HG03469 (cell line): Measurements from ENCODE around the gene WNK2.

Experiments used
- ATAC-seq: cut with Tn5 transposase; IDR thresholded peaks from one replicate; pipeline ENCODE4 v1.9.1; 2021; ENCODE audit warnings: mild to moderate bottlenecking, moderate library complexity, moderate number of reproducible peaks; ENCODE audit not compliant: unreplicated experiment

WNK2 gene

DNA sequence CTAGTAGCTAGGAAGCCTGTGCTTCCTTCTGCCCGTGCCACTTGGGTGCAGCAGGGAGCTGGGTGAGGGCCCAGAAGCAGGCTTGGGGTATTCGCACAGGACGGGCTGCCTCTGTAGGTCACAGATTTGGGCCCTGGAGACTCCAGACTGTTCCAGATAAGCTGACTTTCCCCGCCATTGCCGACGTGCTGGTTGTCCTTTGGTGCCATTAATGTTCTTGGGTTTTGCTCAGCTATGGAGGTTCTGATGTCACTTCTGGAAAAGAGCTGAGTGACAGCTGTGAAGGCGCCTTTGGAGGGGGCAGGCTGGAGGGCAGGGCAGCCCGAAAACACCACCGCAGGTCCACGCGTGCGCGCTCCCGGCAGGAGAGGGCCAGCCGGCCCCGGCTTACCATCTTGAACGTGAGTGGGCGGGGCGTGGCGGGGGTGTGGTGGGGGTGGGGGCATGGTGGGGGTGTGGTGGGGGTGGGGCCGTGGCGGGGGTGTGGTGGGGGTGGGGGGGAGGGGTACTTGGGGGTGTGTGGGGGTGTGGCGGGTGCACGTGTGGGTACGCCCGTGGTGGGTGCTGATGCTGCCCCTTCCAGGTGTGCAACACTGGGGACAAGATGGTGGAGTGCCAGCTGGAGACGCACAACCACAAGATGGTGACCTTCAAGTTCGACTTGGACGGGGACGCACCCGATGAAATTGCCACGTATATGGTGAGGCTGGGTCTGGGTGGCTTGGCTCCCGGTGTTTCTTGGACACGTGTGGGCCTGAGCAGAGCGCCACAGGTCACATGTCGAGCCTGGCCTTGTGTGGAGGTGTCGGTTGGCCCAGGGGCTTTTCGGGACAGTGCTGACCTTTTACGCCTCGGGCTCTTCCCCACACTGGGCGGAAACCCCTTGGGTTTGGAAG lies 79.6 kb downstream of the WNK2 start:
- no peak for ATAC-seq

- no peak for ATAC-seq
Observed at GRCh38 chr9:93264338-93265125, 80.6 kb downstream of the WNK2 start.

GRCh38 chr9:93265301-93265971 lies 81.5 kb downstream of the WNK2 start:
- no peak for ATAC-seq

GRCh38 chr9:93265972-93266371 lies 82.0 kb downstream of the WNK2 start:
- no peak for ATAC-seq

GRCh38 chr9:93266521-93267001 lies 82.6 kb downstream of the WNK2 start:
- ATAC-seq = no peak

GRCh38 chr9:93267091-93267541 lies 83.2 kb downstream of the WNK2 start:
- no peak for ATAC-seq

DNA sequence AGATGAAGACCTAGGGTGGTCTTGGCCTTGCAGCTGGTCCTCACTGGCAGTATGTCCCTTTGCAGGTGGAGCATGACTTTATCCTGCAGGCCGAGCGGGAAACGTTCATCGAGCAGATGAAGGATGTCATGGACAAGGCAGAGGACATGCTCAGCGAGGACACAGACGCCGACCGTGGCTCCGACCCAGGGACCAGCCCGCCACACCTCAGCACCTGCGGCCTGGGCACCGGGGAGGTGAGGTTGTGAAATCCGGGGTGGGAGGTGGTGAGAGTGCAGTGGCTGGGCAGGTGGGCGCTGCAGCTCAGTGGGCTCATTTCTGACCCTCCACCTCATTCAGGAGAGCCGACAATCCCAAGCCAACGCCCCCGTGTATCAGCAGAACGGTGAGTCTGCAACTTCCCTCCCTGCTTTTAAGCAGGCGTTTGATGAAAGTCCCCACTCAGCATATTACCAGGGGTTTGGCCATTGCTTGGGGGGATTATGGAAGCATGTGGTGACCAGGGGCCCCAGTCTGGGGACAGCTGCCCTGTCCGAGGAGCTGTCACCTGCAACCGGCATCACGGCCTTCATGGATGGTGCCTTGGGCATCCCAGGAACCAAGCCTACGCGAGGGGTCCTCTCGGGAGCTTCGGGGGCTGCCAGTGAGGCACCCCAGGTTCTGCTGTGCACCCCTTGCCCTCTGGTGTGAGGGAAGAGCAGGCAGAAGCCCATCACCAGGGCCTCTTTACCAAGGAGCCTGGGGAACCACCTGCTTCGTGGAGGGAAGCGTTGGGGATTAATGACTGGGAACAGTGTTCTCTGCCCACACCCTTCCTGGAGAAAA lies 84.0 kb downstream of the WNK2 start:
- no peak for ATAC-seq

DNA sequence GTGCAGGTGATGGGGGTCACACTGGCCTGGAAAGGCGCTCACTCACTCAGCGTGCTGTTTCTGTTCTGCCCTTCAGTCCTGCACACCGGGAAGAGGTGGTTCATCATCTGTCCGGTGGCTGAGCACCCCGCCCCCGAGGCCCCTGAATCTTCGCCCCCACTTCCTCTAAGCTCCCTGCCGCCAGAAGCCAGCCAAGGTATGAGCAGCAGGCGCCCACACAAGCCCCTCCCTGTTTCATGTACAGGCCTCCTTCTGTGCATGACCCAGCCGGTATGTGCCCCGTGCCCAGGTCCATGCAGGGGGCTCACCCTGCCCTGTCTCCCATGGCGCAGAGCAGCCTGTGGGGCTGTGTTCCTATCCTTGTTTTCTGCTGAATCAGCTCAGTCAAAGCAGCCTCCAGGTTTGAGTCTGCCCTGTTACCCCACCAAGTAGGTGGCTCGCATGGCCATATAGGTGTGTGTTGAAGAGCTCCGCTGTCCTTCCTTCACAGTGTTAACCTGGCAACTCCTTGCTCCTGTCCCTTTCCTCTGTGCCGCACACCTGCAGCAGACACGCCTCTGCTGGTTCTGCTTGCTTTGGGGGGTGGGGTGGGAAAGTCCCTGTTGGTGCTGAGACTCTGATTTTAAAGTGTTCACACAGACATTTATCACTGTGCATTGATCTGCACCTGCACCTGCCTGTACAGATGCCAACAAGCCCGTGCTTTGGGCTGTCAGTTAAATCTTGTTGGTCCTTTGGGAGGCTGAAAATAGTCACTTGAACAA lies 84.8 kb downstream of the WNK2 start:
- ATAC-seq = no peak

DNA sequence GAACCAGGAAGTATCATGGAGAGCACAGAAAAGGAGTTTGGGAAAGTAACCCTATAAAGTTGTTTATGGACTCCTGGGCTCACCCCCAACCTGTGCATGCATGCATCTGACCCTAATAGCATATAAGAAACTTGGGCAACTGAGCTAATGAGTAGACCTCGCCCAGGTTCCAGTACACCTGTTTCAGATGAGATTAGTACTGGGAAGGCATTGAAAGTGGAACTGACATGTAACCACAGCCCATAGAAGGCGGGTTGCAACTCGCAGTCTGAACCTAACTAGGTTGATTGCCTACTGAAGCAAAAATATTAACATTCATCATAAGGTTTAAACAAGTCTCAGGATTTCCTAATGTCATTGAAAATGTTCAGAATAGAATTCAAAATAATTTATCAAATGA lies 87.0 kb downstream of the WNK2 start:
- no peak for ATAC-seq

GRCh38 chr9:93276973-93277372 lies 93.0 kb downstream of the WNK2 start:
- no peak for ATAC-seq

DNA sequence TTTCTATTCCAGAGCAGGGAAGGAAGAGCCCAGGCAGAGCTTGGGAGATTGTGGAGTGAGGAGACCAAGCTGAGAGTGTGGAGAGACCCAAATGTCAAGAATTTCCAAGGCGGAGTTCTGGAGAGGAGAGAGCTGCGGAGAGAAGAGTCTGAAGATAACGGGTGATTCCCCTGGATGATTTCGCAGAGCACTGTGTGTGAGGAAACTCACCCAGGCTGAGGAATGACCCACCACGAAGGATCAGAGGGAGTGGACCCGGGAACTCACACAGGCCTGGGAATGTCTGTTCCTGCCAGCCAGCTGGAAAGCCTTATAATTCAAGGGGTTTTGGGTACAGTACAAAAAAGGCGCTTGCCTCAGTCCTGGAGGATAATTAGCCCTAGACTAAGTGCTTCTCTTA lies 94.2 kb downstream of the WNK2 start:
- ATAC-seq = no peak

- ATAC-seq = no peak
Observed at GRCh38 chr9:93280661-93281259, 96.8 kb downstream of the WNK2 start.

- no peak for ATAC-seq
Observed at GRCh38 chr9:93286252-93287188, 102.6 kb downstream of the WNK2 start.

- ATAC-seq = no peak
Observed at GRCh38 chr9:93287189-93287552, 103.2 kb downstream of the WNK2 start.

DNA sequence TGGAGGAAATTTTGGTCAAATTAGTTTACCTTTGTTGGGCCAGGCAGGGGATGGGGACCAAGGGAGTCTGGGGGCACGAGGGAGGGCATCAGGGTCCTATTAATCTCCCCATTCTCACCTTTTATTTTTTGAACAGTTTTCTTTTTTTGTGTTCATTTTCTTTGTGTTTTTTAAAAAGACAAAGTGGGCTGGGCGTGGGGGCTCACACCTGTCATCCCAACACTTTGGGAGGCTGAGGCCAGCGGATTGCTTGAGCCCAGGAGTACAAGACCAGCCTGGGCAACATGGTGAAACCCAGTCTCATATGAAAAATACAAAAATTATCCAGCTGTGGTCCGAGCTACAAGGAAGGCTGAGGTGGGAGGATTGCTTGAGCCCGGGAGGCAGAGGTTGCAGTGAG lies 103.7 kb downstream of the WNK2 start:
- no peak for ATAC-seq

- no peak for ATAC-seq
Observed at GRCh38 chr9:93288341-93288740, 104.4 kb downstream of the WNK2 start.

GRCh38 chr9:93288891-93289883 lies 105.2 kb downstream of the WNK2 start:
- ATAC-seq = no peak
